GM21528 (cell line): Measurements from ENCODE around the gene ZNF614.
A peak's percentile ranks its signal among the peaks of the same experiment; 100 is the strongest.
"Not testable (repeated sequence)": the region's sequence is repeated elsewhere in the genome, so short reads cannot be mapped to it uniquely, and the experiment has no call there.

ENCODE experiments used
- ATAC-seq: cut with Tn5 transposase; IDR thresholded peaks from one replicate; pipeline ENCODE4 v1.9.1; 2021; ENCODE audit warnings: mild to moderate bottlenecking, moderate library complexity; ENCODE audit not compliant: unreplicated experiment, low FRiP score

ZNF614 gene

GRCh38 chr19:51994048-51994644, 34.0 kb downstream of the ZNF614 start:
- ATAC-seq, result no peak

- no peak for ATAC-seq
Observed at GRCh38 chr19:51993422-51993821, 34.8 kb downstream of the ZNF614 start.

- ATAC-seq, result peak; percentile 80
Observed at GRCh38 chr19:51986309-51987291, 41.6 kb downstream of the ZNF614 start, which contains the start of gene ZNF350. TSS of gene ZNF350 (minus strand) at chr19:51986840. CDS start at chr19:51974360, 12,480 bp downstream.

GRCh38 chr19:51983361-51983760, 44.8 kb downstream of the ZNF614 start:
- no peak for ATAC-seq

GRCh38 chr19:51980926-51981325, 47.3 kb downstream of the ZNF614 start:
- ATAC-seq, result not testable (repeated sequence)

GRCh38 chr19:51980116-51980736, 48.0 kb downstream of the ZNF614 start:
- no peak for ATAC-seq

- no peak for ATAC-seq
Observed at GRCh38 chr19:51978882-51979281, 49.3 kb downstream of the ZNF614 start.

- no peak for ATAC-seq
Observed at GRCh38 chr19:51977346-51977745, 50.8 kb downstream of the ZNF614 start.

- no peak for ATAC-seq
Observed at GRCh38 chr19:51976852-51977251, 51.3 kb downstream of the ZNF614 start.

GRCh38 chr19:51975787-51976186, 52.4 kb downstream of the ZNF614 start:
- ATAC-seq, result not testable (repeated sequence)

GRCh38 chr19:51971624-51972023, 56.6 kb downstream of the ZNF614 start:
- ATAC-seq, result no peak

GRCh38 chr19:51970718-51971117, 57.5 kb downstream of the ZNF614 start:
- no peak for ATAC-seq

- no peak for ATAC-seq
Observed at GRCh38 chr19:51965583-51965982, 62.6 kb downstream of the ZNF614 start.
